Hypothalamus (tissue), 51 donors: ENCODE measurements around the gene NUTM2A.
"Not testable (repeated sequence)": the region's sequence is repeated elsewhere in the genome, so short reads cannot be mapped to it uniquely, and the experiment has no call there.

ENCODE experiments used
- DNase-seq, 51 donors: peaks; one replicate each; lab custom pipeline; 2025; lab: John Stamatoyannopoulos, UW

NUTM2A gene

GRCh38 chr10:87242192-87242591 is 16.9 kb downstream of the NUTM2A start:
- DNase-seq = not testable (repeated sequence)

- DNase-seq = not testable (repeated sequence)
Measured at GRCh38 chr10:87247335-87247734, 22.1 kb downstream of the NUTM2A start.

GRCh38 chr10:87248818-87249353 is 23.6 kb downstream of the NUTM2A start:
- DNase-seq = not testable (repeated sequence)

GRCh38 chr10:87280749-87281392 is 55.6 kb downstream of the NUTM2A start:
- not testable (repeated sequence) for DNase-seq
